T-helper 2 cell treated with Interferon-gamma antibody and Interleukin-4, amounts not matched to agents 5 μg/mL and 100 μg/mL, for 36 hours (primary cell): ENCODE results near the gene ENPEP.

Experiments used
- DNase-seq: peaks from one replicate; pipeline ENCODE4 v3.0.0; 2021; ENCODE audit warnings: low spot score
- H3K27ac Mint-ChIP-seq: one replicate; pipeline ENCODE4 v1.8.0; 2021; ENCODE audit warnings: mild to moderate bottlenecking, mixed read lengths
- H3K27me3 Mint-ChIP-seq: one replicate; pipeline ENCODE4 v1.8.0; 2021; ENCODE audit warnings: low read depth, mixed read lengths
- H3K36me3 Mint-ChIP-seq: one replicate; pipeline ENCODE4 v1.8.0; 2021; ENCODE audit warnings: low read depth, mixed read lengths
- H3K4me1 Mint-ChIP-seq: one replicate; pipeline ENCODE4 v1.8.0; 2021; ENCODE audit warnings: low read depth, mixed read lengths
- H3K4me3 Mint-ChIP-seq: one replicate; pipeline ENCODE4 v1.8.0; 2022; ENCODE audit warnings: mild to moderate bottlenecking, moderate library complexity, mixed read lengths
- H3K9me3 Mint-ChIP-seq: one replicate; pipeline ENCODE4 v1.8.0; 2021; ENCODE audit warnings: mixed read lengths

Gene ENPEP

DNA sequence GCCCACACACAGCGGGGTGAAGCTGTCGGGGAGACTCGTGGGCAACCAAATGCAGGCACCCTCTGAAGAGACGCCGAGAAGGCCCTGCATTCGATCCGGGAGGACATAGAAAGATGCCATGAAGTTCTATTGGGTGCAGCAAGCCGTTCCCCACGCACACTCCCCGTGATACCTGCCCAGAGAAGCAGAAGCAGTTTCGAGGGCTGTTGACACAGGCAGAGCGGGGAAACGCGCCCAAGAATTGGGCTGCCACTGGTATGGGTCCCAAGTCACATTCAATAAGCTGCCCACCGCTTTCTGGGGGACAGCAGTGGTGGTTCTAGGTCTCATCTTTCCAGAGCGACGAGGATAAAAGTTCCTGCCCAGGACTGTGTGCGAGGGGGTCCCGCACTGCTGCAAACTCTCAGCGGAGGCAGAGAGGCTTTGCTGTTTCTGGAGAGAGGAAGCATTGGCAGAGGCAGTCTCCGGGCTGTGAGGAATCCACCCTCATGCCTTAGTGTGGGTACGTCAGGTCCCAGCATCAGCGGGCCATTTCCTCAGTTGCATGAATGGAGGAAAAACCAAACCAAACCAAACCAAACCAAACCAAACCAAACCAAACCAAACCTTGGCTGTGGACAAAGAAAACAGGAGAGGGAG is 136.8 kb downstream of the ENPEP start:
- DNase-seq = no peak
- no peak overlapping the region for H3K4me3 Mint-ChIP-seq
- H3K4me1 Mint-ChIP-seq = no peaks in the 10 kb centered on the region
- no peaks in the 10 kb centered on the region for H3K36me3 Mint-ChIP-seq
- peaks cover 92% of the 10 kb centered on the region for H3K27me3 Mint-ChIP-seq
- H3K9me3 Mint-ChIP-seq = no peaks in the 10 kb centered on the region
- H3K27ac Mint-ChIP-seq = no peak overlapping the region

DNA sequence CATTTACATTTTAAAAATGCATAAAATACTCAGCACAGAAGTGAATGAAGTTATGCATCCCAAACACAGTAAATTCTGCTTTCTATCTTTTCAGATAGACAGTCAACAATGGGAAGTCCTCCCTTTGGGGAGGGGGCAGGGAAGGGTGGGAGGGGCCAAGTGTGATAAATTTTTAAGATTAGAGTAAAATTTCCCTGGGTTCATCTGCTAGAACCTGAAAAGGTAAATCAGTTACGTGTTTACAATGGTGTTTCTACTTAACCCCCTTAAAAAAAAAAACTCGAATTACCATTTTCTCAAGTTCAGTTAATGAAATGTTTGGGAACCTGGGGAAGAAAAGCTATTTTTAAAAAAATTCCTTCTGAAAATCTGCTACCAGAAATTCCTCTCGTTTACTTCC is 137.8 kb downstream of the ENPEP start:
- Mint-ChIP-seq H3K36me3 (no peaks in the 10 kb centered on the region), H3K27ac (no peak overlapping the region), H3K27me3 (peaks cover 93% of the 10 kb centered on the region)

DNA sequence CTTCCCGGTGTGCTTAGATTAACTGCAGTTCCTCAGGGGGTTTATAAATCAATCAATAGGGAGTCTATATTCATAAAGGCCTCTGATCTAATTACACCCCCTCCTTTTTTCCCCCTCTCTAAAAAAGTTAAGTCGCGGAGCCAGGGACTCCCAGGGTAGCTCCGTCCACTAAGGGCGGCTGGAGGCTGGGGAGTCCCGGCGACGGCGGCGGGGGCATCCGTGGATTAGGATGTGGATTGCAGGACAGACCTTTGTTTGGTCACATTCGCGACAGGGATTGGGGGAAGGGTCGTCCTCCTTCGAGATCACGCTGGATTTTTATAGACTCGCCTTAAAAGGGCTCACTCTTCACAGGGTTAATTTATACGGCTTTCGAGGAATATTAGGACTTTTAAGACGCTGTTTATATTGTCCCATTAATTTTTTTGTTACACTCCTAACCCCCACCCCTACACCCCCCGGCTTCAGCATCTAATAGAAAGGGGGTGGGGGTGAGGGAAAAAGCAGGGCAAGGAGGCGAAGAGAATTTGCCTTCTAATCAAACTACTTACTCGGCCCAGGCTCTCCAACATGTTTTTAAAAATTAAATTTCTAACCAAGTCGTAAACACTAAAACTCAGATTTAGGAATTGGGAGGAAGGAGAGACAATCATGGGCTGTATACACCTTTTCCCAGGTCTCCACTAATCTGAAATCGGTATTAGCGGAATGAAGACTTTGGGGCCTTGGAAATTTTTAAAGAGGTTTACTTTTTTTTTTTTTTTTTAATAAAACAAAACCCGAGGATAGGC is 138.4 kb downstream of the ENPEP start:
- Mint-ChIP-seq H3K36me3 (no peaks in the 10 kb centered on the region), H3K27me3 (peaks cover 93% of the 10 kb centered on the region), H3K9me3 (no peaks in the 10 kb centered on the region), H3K4me1 (no peaks in the 10 kb centered on the region), H3K27ac (no peak overlapping the region), H3K4me3 (no peak overlapping the region)
- no peak for DNase-seq

More for the DNA sequence above, 137.8 kb downstream of the ENPEP start:
- Mint-ChIP-seq H3K9me3 (no peaks in the 10 kb centered on the region), H3K4me3 (no peak overlapping the region), H3K4me1 (no peaks in the 10 kb centered on the region)
- no peak for DNase-seq
